GM12892 (cell line): ENCODE data around the gene OR2T27.
"Not testable (repeated sequence)": the region's sequence is repeated elsewhere in the genome, so short reads cannot be mapped to it uniquely, and the experiment has no call there.

Experiments
- DNase-seq: peaks from one replicate; pipeline ENCODE4 v3.0.0; 2011; ENCODE audit not compliant: insufficient read length
- FAIRE-seq: peaks from 2 replicates; lab custom pipeline; 2011; peaks lifted over from hg19 to GRCh38; lab: Jason Lieb, UNC
- POLR2A ChIP-seq: IDR thresholded peaks from 2 replicates; pipeline ENCODE4 v1.6.1; 2011; ENCODE audit warnings: low read depth, low read length, control low read depth
- POLR2AphosphoS5 ChIP-seq: IDR thresholded peaks from 2 replicates; pipeline ENCODE4 v1.6.1; 2011; ENCODE audit warnings: low read depth, low read length, control low read depth
- TAF1 ChIP-seq: IDR thresholded peaks from 2 replicates; pipeline ENCODE4 v1.6.1; 2011; ENCODE audit warnings: low read depth, mild to moderate bottlenecking, control low read depth, low read length, borderline replicate concordance

Gene OR2T27

GRCh38 chr1:248681651-248682050, 26.3 kb upstream of the OR2T27 start:
- DNase-seq (no peak), FAIRE-seq (no peak)
- TF ChIP-seq POLR2A (no peak), TAF1 (no peak), POLR2AphosphoS5 (no peak)

GRCh38 chr1:248670003-248670402, 14.7 kb upstream of the OR2T27 start:
- TF ChIP-seq POLR2A (no peak), TAF1 (no peak), POLR2AphosphoS5 (no peak)
- FAIRE-seq (no peak), DNase-seq (no peak)

GRCh38 chr1:248663453-248664328, 8.4 kb upstream of the OR2T27 start:
- not testable (repeated sequence) for DNase-seq
- FAIRE-seq: peak; percentile 97

- not testable (repeated sequence) for DNase-seq
- FAIRE-seq: peak; percentile 74
These were observed 1.5 kb upstream of the OR2T27 start for GRCh38 chr1:248656797-248657196.

- DNase-seq: not testable (repeated sequence)
- FAIRE-seq: peak; percentile 66
These were observed 6.4 kb downstream of the OR2T27 start for GRCh38 chr1:248648770-248649536.

GRCh38 chr1:248645178-248645577, 10.2 kb downstream of the OR2T27 start, which contains the start of gene OR2T35:
TSS of gene OR2T35 (minus strand) at chr1:248645278. CDS start at chr1:248639258, 6,020 bp downstream.
- FAIRE-seq, DNase-seq: not testable (repeated sequence)

GRCh38 chr1:248642971-248643651, 12.2 kb downstream of the OR2T27 start:
- FAIRE-seq: peak; percentile 100
- not testable (repeated sequence) for DNase-seq

GRCh38 chr1:248641583-248641982, 13.7 kb downstream of the OR2T27 start:
- peak; percentile 98 for FAIRE-seq

GRCh38 chr1:248640906-248641305, 14.4 kb downstream of the OR2T27 start:
- DNase-seq: not testable (repeated sequence)
- peak; percentile 90 for FAIRE-seq

More at GRCh38 chr1:248641583-248641982, 13.7 kb downstream of the OR2T27 start:
- DNase-seq: not testable (repeated sequence)

- DNase-seq: not testable (repeated sequence)
- peak; percentile 96 for FAIRE-seq
These were observed 15.7 kb downstream of the OR2T27 start for GRCh38 chr1:248639652-248640051.

GRCh38 chr1:248636612-248637011, 18.7 kb downstream of the OR2T27 start:
- not testable (repeated sequence) for DNase-seq, FAIRE-seq

GRCh38 chr1:248634991-248635390, 20.3 kb downstream of the OR2T27 start, which contains the start of gene OR2T11:
TSS of gene OR2T11 (minus strand) at chr1:248635091. CDS start at chr1:248627128, 7,963 bp downstream.
- DNase-seq: not testable (repeated sequence)
- peak; percentile 75 for FAIRE-seq

GRCh38 chr1:248631354-248632008, 23.8 kb downstream of the OR2T27 start:
- TF ChIP-seq TAF1 (no peak), POLR2A (no peak), POLR2AphosphoS5 (no peak)
- DNase-seq (no peak), FAIRE-seq (no peak)
